Fibroblast of skin of left biceps (primary cell): ENCODE results near the gene SPON2.

Experiments
- DNase-seq, 2 experiments: peaks; one replicate each; pipeline ENCODE4 v3.0.0-alpha.2; 2013; ENCODE audit warnings: low read depth in 2 of 2

Gene SPON2

DNA sequence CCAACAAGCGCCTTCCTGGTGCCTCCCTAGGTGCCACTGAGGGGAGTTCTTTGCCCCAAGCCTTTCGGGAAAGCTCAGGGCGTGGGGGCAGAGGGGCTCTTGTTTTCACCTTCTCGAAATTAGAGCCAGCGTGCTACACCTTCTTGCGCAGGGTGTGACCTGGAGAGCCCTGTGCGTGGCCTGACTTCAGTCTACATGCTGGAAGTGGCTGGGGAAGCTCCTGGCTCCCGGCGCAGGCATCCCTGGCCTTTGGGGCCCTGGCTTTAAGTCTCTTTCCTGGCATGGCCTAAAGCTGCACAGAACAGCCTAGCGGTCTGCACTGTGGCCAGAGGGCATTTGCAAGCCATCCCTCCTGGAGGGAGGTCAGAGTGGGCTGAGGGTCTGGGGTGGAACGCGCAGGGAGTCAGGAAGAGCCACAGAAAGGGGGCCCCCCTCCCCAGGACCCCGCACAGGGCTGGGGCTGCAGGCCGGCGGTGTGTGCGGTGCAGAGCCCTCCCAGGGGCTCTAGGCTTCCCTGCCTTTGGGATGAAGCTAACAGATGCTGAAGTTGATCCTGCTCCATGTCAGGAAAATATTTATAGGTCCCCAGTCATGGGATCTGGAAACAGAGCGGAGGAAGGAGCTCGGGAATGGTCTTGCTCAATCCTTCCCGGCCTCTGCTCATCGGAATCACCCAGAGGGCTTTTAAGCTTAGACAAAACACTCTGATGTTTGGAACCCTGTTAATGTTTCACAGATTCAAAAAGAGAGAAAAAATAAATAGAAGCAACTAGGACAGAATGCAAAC is 781 bp upstream of the SPON2 start:
- DNase-seq: peak in 1 of 2 experiments; percentile 14

DNA sequence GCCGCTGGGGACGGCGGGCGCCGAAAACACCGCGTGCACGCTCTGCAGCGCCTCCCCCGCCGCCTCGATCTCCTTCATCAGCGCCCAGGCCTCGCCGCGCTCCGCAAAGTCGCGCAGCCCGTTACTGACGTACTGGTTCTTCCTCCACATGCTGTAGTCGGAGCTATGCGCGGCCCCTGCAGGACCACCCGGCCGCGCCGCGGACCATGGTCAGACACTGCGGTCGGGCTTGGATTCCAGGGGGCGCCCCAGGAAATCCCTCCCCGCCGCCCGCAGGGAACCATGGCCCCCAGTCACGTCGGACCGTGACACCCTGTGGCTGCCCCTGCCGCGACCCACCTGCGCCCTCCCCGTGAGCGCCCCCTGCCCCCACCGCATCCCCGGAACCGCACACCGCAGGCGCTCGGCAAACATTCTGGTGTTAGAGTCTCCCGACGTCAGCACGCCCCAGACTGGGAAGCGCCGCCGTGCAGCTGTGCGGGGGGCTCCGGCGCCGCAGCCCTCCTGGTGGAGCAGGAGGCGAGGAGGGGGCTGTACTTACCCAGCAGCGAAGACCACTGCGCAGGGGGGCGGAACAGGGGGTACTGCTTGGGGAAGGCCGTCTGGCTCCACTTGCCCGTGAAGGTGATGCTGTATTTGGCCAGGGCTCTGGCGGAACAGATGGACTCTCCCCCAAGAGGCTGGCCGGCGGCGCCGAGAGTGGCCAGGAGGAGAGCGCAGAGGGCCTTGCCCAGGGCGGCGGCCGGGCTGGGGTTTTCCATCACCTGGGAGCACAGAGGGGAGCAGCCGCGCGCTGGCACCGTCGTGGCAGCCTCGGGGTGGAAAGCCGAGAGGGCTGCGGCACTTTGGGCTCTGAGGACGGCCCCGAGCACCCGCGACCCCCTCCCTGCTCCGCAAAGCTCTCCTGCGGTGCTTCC is 814 bp downstream of the SPON2 start:
- DNase-seq: no peak

DNA sequence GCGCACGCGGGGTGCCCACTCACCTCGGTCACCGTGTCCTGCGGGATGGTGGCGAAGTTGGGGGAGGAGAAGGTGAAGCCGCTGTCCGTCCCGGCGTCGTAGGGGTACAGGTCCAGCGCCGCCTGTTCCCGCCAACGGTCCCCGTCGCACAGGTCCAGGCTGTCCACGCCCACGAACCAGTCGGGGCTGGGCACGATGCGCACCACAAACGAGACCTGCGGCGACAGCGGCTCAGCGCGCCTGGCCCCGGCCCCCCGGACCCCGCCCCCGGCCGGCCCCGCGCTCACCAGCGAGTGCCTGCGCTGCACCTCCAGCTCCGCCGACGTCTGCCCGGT is 1.4 kb downstream of the SPON2 start:
- no peak for DNase-seq

DNA sequence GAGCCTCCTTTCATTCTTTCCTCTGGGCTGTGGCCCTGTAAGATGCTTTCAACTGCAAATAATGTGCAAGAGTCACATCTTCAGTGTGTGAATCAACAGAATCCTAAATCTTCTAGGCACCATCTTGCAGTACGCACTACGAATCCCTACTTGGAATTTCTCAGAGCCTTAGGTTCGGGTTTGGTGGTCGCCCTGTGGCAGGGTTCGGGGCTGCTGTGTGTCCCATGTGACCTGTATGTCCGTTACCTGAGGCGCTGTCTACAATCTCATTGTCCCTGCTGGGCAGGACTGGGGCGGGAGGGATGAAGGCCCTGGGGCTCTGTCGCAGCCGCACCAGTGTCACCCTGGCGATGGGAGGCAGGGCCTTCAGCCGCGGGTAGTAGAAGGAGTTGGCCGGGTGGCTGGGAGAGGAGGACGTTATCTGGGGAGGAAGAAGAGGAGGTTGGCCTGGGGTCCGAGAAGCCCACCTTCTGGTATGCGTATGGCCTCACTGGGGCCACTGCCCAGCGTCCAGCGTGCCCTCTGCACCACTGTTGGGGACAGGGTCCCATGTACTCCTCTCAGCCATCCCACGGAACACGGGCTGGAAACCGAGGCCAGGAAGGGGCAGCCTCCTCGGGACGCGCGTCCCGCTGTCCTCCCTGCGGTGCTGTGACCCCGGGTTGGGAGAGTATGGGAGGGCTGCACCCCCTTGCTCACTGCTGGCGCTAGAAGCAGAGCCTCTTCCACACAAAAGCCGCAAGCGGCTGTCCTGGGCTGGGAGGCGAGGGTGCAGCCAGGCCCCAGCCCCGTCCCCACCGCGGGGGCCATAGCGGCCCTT is 2.0 kb downstream of the SPON2 start:
- no peak for DNase-seq

DNA sequence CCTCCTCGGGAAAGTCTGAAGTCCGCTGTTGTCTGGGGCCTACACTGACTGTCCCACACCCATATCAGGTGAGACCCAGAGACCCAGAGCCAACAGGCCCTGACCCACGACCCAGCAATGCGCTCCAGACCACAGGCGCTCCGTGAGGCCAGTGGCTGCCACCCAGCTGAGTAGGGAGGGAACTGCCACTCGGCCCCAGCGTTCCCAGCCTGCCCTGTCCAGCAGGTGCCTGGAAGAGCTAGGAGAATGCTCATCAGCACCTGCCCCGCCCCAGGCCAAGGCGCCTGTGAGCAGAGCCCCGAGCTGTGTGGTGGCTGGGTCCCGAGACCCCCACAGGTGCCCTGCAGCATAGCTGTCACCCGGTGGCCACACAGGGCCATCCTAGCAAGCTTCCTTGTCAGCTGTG is 2.7 kb downstream of the SPON2 start:
- no peak for DNase-seq

DNA sequence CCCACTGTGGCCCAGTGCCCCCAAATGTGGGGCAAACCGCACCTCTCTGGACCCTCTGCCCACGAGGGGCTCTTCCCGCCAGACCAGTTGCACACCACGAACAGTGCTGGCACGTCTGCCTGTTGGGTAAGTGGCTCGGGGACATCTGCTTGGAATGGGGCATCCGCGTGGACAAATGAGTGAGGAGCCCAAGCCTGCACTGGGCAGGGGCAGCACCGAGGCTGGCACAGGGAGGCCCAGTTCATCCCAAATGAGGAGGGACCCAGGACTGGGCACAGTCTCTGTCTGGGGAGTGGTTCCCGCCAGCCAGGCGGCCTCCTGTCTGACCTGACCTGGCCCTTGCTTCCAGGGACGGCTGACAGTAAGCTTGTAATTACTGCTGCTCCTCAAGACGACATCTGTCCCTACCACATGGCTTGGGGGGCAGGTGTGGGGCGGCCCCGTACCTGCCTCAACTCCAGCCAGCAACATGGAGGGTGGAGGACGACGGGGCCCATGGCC is 3.2 kb downstream of the SPON2 start:
- no peak for DNase-seq

DNA sequence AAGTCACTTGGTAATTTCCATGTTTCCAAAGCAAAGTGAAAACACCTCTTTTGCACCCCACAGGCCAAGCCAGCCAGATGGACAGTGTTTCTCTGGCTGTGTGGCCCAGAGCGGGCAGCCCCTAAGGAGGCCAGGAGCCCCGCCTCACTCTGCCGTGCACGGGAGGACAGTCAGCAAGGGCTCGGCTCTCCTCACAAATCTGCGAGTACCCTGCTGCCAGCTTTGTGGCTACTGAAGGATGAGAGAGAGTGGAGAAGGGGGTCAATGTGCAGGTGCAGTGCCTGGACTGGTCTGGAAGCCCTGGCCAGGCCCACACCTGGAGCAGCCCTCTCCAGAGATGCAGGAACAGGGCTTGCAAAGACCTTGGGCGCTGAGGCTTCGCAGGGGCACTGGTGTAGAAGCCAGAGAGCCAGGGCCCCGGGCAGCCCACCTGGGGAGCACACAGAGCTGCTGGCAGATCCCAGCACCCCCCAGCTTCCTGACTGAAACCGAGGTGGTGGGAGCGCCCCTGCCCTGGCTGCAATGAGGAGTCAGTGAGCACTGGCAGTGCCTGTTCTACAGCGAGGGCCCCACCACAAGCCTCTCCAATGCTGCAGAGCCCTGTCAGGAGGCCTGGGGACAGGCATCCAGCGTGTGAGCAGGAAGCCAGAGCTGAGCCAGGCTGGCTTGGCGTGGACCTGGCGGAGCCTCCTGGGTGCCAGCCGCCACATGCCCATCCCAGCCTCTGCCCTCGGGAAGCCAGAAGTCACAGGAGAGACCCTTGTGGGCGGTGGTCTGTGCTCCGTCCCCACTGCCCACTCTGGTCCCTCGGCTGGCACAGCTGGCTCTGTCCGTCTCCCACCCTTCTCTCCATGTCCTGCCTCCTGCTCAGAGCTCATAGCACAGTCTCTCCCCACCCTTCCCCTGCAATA is 3.9 kb downstream of the SPON2 start:
- no peak for DNase-seq

DNA sequence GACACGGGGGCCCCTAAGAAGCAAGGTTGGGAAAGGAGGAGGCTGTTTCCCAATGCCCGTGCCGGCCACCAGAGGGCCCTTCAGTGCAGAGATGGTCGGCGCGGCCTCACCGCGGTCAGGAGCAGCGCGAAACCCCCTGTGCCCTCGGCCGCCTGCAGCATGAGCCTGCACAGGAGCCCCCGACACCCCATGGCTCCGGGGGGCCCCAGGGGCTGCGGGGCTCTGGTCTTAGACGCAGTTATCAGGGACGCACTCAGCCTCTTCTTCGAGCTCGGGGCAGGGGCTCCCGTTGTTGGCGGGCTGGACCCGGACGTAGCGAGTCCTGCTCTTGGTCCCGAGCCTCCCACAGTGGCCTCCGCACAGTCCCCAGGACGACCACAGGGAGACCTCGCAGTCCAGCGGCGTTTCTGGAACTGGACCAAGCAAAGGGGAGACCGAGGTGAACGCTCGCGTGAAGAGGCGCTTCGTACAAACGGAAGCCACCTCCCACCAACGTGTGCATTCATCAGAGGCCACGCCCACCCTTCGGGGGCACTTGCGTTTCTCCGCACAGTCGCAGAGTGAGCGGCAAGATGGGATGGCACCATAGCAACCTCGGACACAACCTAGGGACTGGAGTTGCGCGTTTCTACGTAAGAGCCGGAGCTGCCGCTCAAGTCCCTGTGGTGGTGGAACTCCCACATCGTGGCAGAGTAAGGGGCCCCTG is 5.0 kb downstream of the SPON2 start:
- DNase-seq: peak in 1 of 2 experiments; percentile 43

DNA sequence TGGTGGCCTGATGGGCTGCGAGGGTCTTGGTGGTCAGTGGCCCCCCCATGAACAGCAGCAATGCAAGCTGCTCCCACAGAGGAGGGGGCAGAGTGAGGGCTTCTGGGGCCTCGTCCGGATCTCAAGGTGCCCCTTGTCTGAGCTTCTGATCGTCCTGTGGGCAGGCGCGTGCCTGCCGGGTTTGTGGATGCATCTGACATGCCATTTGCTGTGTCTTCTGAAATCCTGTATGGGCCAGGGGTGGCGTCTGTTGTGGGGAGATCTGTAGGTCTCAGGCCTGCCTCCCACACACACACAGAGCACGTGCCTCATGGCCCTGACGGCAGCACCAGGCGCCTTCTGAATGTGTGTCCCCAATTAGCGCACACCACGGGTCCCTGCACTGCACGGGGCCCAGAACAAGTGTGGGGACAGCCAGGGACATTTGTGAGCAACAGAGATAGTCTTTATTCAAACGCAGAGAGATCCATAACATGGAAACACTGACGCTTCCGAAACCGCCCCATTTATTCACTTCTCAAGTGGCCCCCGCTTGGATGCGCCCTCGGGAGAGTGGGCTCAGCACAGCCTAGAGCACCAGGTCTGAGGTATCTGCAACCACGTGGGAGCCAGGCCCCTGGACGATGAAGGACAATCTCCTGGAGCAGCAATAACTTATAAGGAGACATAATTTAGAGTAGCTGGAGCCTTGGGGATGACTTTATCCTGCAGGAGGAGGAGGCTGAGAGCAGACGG is 5.7 kb downstream of the SPON2 start:
- DNase-seq: no peak

DNA sequence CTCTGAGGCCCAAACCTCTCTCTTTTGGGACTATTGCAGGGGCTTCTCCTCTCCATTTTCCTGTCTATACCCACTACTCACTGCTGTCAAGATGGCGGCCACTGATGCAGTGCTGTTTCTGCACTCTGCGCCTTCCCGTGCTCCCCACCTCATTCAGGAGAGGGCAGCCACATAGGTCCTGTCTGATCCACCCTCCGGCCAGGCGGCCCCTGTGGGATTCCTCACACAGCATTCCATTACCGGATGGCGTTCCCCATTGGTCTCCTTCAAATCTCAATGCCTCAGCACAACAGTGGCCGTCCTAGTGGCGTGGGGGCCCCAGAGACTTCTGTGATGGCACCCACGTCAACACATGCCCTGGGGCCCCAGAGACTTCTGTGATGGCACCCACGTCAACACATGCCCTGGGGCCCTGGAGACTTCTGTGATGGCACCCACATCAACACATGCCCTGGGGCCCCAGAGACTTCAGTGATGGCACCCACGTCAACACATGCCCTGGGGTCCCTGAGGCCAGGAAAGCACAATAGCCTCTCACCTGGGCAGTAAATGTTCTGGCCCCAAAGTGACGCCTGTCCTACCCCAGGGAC is 7.3 kb downstream of the SPON2 start:
- DNase-seq: no peak

DNA sequence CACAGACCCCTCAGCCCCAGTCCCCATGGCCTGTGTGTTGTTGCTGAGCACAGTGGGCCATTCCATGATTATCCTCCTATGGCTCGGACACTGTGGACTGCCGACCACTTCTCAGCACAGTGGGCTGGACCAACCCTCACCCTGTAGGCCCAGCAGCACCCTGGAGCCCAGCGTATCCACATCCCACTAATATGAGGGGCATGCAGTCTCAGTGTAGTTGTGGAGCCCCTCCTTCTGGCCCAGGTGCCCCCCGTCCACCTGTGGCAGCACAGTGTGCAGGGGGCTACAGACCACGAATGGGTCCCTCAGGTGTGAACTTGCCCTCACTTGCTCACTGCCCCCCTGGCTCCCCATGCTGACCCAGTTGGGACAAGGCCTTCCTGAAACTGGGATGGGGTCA is 7.9 kb downstream of the SPON2 start:
- no peak for DNase-seq

DNA sequence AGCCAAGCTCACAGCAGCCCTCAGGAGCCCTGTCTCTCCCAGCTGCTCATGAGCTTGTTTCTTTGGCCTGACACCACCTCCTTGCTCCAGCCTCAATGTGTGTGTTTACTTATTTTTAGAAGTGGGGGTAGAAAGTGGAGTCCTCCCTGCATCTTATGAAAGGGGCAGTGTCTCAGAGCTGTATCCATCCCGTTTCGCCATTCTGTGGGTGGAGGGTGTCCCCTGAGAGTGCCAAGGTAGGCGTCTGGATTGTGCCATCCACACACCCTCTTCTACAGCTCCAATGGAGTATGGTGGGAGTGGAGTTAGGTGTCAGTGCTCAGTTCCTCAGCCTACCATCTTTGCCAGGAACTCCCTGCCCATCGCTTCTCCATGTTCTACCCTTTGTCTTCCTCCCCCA is 8.3 kb downstream of the SPON2 start:
- DNase-seq: no peak

DNA sequence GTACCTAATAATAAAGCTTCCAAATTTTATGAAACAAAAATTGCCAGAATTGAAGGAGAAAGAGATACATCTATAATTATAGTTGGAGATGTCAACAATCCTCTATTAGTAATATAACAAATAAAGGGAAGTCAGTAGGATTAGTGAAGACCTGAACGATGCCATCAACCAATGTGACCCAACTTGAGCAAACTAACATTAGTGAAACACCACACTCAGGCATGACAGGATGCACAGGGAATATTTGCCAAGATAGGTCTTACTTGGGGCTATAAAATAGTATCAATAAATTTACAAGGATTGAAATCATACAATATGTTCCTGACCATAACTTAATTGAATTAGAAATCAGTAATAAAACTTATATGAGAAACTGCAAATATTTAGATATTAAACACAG is 12.0 kb downstream of the SPON2 start:
- no peak for DNase-seq

DNA sequence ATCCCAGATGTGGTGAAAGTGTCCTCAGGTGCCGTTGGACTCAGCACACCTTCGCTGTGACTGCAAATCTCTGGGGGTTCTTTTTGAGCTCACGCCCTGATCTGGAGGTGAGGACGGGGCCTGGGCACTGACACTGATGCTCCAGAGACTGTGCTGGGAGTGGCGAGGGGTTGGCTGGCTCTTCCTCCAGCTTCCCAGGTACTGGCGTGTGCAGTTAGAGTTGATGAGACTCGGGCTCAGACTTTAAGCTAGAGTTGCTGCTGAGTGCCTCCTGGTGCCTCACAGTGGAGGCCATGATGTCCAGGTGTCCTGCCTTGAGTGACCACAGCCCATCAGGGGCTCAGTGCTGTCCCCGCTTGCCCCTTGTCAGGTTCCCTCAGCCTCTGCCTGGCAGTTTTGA is 16.3 kb downstream of the SPON2 start:
- DNase-seq: no peak

DNA sequence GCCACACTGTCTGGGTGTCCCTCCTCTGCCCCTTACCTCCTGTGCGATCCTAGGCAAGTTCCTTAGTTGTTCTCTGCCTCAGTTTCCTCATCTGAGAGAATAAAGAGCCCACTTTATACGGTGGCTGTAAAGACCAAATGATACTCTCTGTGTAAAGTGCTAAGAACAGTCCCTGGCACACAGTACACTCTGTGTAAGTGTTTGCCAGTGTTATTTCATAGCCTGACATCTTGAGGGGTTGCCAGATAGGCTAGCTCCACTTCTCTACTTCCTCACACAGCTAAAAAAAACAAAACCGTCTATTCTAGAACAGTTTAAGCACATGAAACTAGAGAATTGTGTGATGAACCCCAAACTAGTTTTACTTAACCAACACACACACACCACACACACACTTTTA is 17.1 kb downstream of the SPON2 start:
- no peak for DNase-seq

DNA sequence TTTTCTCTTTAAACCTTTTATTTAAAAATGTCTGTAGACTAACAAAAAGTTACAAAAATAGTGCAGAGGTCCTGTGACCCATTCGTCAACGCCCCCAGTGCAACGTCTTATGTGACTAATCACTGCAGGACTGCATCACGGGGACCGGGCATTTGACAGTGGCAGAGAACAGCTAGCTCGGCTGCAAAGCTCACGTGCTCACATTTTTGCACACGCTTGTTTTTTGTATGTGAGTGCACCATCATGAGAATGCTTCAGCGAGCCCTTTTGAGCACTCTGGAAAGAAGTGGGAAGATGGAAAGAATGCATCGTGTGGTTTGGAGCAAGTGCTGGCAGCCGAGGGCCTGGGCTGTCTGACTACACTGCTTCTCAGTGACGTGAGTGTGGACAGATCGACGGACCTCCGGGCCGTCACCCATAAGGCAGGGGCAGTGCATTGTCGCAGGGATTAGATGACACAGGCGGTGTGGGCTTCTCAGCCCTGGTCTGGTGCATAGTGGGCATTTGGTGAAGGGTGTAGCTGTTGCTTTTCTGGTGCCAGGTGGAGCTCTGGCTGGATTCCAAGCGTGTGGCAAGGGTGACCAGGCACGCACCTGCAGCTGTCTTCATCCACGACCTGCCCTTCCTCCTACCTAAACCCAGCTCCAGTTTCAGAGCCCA is 17.7 kb downstream of the SPON2 start:
- no peak for DNase-seq

DNA sequence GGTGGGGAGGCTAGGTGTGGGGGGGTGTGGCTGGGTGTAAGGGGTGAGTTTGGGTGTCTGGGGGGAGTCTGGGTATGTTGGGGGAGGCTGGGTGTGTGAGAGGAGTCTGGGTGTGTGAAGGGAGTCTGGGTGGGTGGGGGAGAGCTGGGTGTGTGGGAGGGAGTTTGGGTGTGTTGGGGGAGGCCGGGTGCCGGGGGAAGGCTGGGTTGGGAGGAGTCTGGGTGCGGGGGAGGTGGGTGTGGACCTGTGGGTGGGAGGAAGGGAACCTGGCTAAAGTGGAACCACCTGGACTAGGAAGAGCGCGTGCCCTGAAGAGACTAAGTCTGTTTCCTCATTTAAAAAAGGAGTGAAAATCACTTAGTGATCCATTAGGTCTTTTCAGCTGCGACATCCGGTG is 18.3 kb downstream of the SPON2 start:
- no peak for DNase-seq

DNA sequence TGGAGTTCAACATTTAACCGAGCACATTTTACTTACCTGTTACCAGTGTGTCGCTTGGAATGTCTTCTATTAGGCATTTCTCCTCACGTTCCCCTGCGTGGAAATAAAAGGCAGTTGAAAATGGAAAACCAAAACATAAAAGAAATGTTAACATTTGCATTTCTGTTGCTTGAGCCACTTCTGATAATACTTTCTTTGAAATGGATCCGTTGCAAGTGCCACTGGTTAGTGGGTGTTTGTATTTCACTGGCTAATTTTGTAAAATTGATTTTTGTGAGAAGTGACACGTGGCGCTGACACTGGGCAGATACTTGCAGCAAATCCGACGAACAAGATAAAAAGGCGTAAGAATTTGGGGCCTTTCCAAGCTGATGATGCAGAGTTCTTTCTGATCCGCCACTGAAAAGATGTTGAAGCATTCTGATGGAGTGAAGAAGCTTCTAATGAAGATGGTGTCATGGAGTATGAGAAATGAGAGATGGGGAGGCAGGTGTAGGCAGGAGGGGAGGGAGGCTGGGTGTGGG is 18.8 kb downstream of the SPON2 start:
- DNase-seq: no peak

DNA sequence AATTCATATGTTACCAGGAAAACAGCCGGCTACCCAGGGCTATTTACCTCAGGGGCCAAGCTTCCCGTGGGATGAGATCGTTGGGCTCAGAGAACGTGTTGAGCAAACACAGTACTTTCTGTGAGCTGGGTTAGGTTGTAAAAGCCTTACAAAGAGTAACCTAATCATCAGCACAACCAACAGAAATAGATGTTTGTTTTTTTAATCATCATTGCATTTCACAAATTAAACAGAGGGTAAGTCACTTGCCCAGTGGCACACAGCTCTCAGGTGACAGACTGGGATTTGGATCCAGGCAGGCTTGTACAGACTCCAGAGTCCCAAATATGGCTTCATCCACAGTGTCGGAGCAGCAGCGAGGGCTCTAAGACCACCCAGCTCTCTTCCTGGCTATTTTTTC is 20.1 kb downstream of the SPON2 start:
- no peak for DNase-seq
